Neural progenitor cell (in vitro differentiated cells): ENCODE results near the gene ATP1A2.

Source experiments
- EZH2 ChIP-seq: fragments of 200-600 bp; sonication (generic); IDR thresholded peaks from 2 replicates; pipeline ENCODE4 v1.6.1; 2017; ENCODE audit warnings: antibody characterized with exemption, mild to moderate bottlenecking, moderate library complexity
- EZH2phosphoT487 ChIP-seq: fragments of 200-600 bp; sonication (generic); IDR thresholded peaks from 2 replicates; pipeline ENCODE4 v1.6.1; 2017; ENCODE audit warnings: antibody characterized with exemption
- TF ChIP-seq, protein P1 (sequence below): fragments of 200-600 bp; sonication (generic); IDR thresholded peaks from 2 replicates; pipeline ENCODE4 v1.5.1; 2017; ENCODE audit warnings: antibody characterized with exemption, mild to moderate bottlenecking

GRCh38 chr1:160069460-160070231, 45.9 kb upstream of the ATP1A2 start, which contains the start of gene KCNJ10:
- TF ChIP-seq EZH2phosphoT487 (no peak), EZH2 (peak; percentile 53)
- TF ChIP-seq, protein P1, sequence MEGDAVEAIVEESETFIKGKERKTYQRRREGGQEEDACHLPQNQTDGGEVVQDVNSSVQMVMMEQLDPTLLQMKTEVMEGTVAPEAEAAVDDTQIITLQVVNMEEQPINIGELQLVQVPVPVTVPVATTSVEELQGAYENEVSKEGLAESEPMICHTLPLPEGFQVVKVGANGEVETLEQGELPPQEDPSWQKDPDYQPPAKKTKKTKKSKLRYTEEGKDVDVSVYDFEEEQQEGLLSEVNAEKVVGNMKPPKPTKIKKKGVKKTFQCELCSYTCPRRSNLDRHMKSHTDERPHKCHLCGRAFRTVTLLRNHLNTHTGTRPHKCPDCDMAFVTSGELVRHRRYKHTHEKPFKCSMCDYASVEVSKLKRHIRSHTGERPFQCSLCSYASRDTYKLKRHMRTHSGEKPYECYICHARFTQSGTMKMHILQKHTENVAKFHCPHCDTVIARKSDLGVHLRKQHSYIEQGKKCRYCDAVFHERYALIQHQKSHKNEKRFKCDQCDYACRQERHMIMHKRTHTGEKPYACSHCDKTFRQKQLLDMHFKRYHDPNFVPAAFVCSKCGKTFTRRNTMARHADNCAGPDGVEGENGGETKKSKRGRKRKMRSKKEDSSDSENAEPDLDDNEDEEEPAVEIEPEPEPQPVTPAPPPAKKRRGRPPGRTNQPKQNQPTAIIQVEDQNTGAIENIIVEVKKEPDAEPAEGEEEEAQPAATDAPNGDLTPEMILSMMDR, result no peak
